HCT116 (cell line): ENCODE data around the gene CADPS. TPM values are rescaled to one million over a fixed set of nuclear protein-coding genes. Genes with fewer than 3 reads are reported as not detected.

Experiments
- ATAC-seq: fragments of 200-7000 bp; cut with Tn5 transposase; 2 replicates; pipeline ENCODE4 v1.9.1; 2020; ENCODE audit warnings: mild to moderate bottlenecking, moderate library complexity
- BruUV-seq: library from RNA; stranded (reverse); fragments of 400-500 nt; replicated peaks from 2 replicates; lab custom pipeline; 2021; lab: Mats Ljungman, UMichigan
- CTCF ChIA-PET: fragments of 300-600 bp; sonication (Branson Sonifier 250); formaldehyde crosslinking; loops from one replicate; lab custom pipeline; 2021; ENCODE audit warnings: antibody characterized with exemption; lab: Charles Lee
- POLR2A ChIA-PET: fragments of 300-600, 350-600 bp; sonication (Branson Sonifier 250); formaldehyde crosslinking; loops from one replicate; lab custom pipeline; 2021; ENCODE audit warnings: antibody characterized with exemption; lab: Charles Lee
- RAD21 ChIA-PET, 2 experiments: fragments of 300-600 bp; sonication (Branson Sonifier 250); formaldehyde crosslinking; loops; one replicate each; lab custom pipeline; 2023; ENCODE audit warnings: low total read pairs in 2 of 2; ENCODE audit not compliant: uncharacterized antibody in 2 of 2, unreplicated experiment in 2 of 2, low non-redundant PET in 1 of 2; lab: Charles Lee
- DNase-seq: peaks from one replicate; pipeline ENCODE4 v3.0.0-alpha.2; 2010; ENCODE audit warnings: low read depth, low spot score
- H2AFZ ChIP-seq: fragments of 200-600 bp; shearing (Covaris generic), sonication (generic); 2 replicates; pipeline ENCODE4 v1.6.1; 2017; ENCODE audit warnings: low read depth, mixed run types, mixed read lengths, antibody characterized with exemption, low read length; ENCODE audit not compliant: poor library complexity, severe bottlenecking
- H3K27ac ChIP-seq: 2 replicates; pipeline ENCODE4 v1.5.1; 2012; ENCODE audit warnings: low read depth, low read length
- H3K27me3 ChIP-seq: fragments of 200-600 bp; sonication (generic); 2 replicates; pipeline ENCODE4 v1.6.1; 2016; ENCODE audit warnings: mixed run types, low read length, mixed read lengths; ENCODE audit not compliant: insufficient read depth
- H3K36me3 ChIP-seq, 2 experiments: fragments of 200-500 bp in 1 of 2; fragments of 200-600 bp in 1 of 2; sonication (Bioruptor generic) in 1 of 2; sonication (generic) in 1 of 2; 2 replicates each; pipeline versions ENCODE4 v1.5.1 to v1.6.1; 2014 to 2016; ENCODE audit warnings: low read length in 2 of 2, inconsistent platforms in 1 of 2, mixed read lengths in 1 of 2, mixed run types in 1 of 2; ENCODE audit not compliant: insufficient read depth in 2 of 2, control insufficient read depth in 1 of 2
- H3K4me1 ChIP-seq, 2 experiments: fragments of 200-600 bp in 1 of 2; sonication (generic) in 1 of 2; 2 replicates each; pipeline versions ENCODE4 v1.5.1 to v1.6.1; 2012 to 2017; ENCODE audit warnings: low read length in 2 of 2, inconsistent platforms in 1 of 2, mild to moderate bottlenecking in 1 of 2, mixed read lengths in 1 of 2, mixed run types in 1 of 2, moderate library complexity in 1 of 2; ENCODE audit not compliant: insufficient read depth in 2 of 2, control insufficient read depth in 1 of 2
- H3K4me2 ChIP-seq: fragments of 200-600 bp; sonication (generic); 2 replicates; pipeline ENCODE4 v1.6.1; 2017; ENCODE audit warnings: mixed run types, low read length, mixed read lengths
- H3K4me3 ChIP-seq, 2 experiments: fragments of 200-600 bp in 1 of 2; sonication (generic) in 1 of 2; replicated peaks in 1 of 2; 2 replicates each; pipeline ENCODE4 v1.5.1; 2011 to 2016; ENCODE audit warnings: low read length in 2 of 2, control low read depth in 1 of 2, low read depth in 1 of 2, mild to moderate bottlenecking in 1 of 2, mixed read lengths in 1 of 2, mixed run types in 1 of 2
- H3K79me2 ChIP-seq: fragments of 200-600 bp; sonication (generic); 2 replicates; pipeline ENCODE4 v1.6.1; 2017; ENCODE audit warnings: mild to moderate bottlenecking, mixed run types, low read length, moderate library complexity, mixed read lengths; ENCODE audit not compliant: insufficient read depth
- H3K9ac ChIP-seq: fragments of 200-600 bp; sonication (generic); 2 replicates; pipeline ENCODE4 v1.6.1; 2016; ENCODE audit warnings: low read length, mixed read lengths
- H3K9me2 ChIP-seq: fragments of 200-600 bp; sonication (generic), shearing (Covaris generic); 2 replicates; pipeline ENCODE4 v1.6.1; 2017; ENCODE audit warnings: mixed run types, mild to moderate bottlenecking, moderate library complexity; ENCODE audit not compliant: insufficient read depth
- H3K9me3 ChIP-seq, 2 experiments: fragments of 200-500 bp in 1 of 2; fragments of 200-600 bp in 1 of 2; sonication (Bioruptor generic) in 1 of 2; sonication (generic) in 1 of 2; 2 replicates each; pipeline ENCODE4 v1.6.1; 2014 to 2017; ENCODE audit warnings: low read length in 2 of 2, mixed read lengths in 2 of 2, inconsistent platforms in 1 of 2, low read depth in 1 of 2, mild to moderate bottlenecking in 1 of 2, mixed run types in 1 of 2, moderate library complexity in 1 of 2; ENCODE audit not compliant: control insufficient read depth in 1 of 2, insufficient read depth in 1 of 2
- H4K20me1 ChIP-seq: fragments of 200-600 bp; sonication (generic), shearing (Covaris generic); 2 replicates; pipeline ENCODE4 v1.6.1; 2017; ENCODE audit warnings: mixed run types, mild to moderate bottlenecking, moderate library complexity; ENCODE audit not compliant: insufficient read depth
- CBX3 ChIP-seq: IDR thresholded peaks from 2 replicates; pipeline ENCODE4 v1.6.1; 2012; ENCODE audit warnings: low read depth
- EGR1 ChIP-seq: IDR thresholded peaks from 2 replicates; pipeline ENCODE4 v1.6.1; 2012; ENCODE audit warnings: low read depth
- ELF1 ChIP-seq: IDR thresholded peaks from 2 replicates; pipeline ENCODE4 v1.6.1; 2012; ENCODE audit warnings: low read depth, borderline replicate concordance
- EZH2 ChIP-seq: fragments of 200-600 bp; sonication (generic); IDR thresholded peaks from 2 replicates; pipeline ENCODE4 v1.6.1; 2017; ENCODE audit warnings: antibody characterized with exemption, mixed run types
- EZH2phosphoT487 ChIP-seq: fragments of 200-600 bp; IDR thresholded peaks from 2 replicates; pipeline ENCODE4 v1.6.1; 2018; ENCODE audit warnings: antibody characterized with exemption, borderline replicate concordance
- FOSL1 ChIP-seq: IDR thresholded peaks from 2 replicates; pipeline ENCODE4 v1.6.1; 2012; ENCODE audit warnings: low read depth
- JUND ChIP-seq: IDR thresholded peaks from 2 replicates; pipeline ENCODE4 v1.6.1; 2012
- POLR2A ChIP-seq: IDR thresholded peaks from 2 replicates; pipeline ENCODE4 v1.7.0; 2011; ENCODE audit warnings: borderline replicate concordance; ENCODE audit not compliant: insufficient read depth, insufficient read length; ENCODE audit errors: extremely low read depth
- RAD21 ChIP-seq: IDR thresholded peaks from 2 replicates; pipeline ENCODE4 v1.6.1; 2012; ENCODE audit warnings: low read depth, mild to moderate bottlenecking
- SIN3A ChIP-seq: IDR thresholded peaks from 2 replicates; pipeline ENCODE4 v1.6.1; 2012; ENCODE audit warnings: low read depth
- SP1 ChIP-seq: IDR thresholded peaks from 2 replicates; pipeline ENCODE4 v1.6.1; 2012; ENCODE audit warnings: low read depth
- SRF ChIP-seq: IDR thresholded peaks from 2 replicates; pipeline ENCODE4 v1.6.1; 2012; ENCODE audit warnings: low read depth
- ZFX ChIP-seq: fragments of 450-650 bp; IDR thresholded peaks from 2 replicates; pipeline ENCODE4 v1.6.1; 2017
- intact Hi-C: fragments of 100-400 bp; cut with micrococcal nuclease; formaldehyde crosslinking; loops from 2 replicates; pipeline ENCODE4 v1.10.0; 2022
- total RNA-seq: library from RNA; stranded (reverse); gene quantifications from one replicate; pipeline ENCODE4 v1.2.1, GENCODE V29; 2021; ENCODE audit not compliant: unreplicated experiment
- TF ChIP-seq, protein P1 (sequence below): IDR thresholded peaks from 2 replicates; pipeline ENCODE4 v1.6.1; 2012; ENCODE audit warnings: low read depth
- TF ChIP-seq, protein P2 (sequence below): IDR thresholded peaks from 2 replicates; pipeline ENCODE4 v1.6.1; 2012
- TF ChIP-seq, protein P3 (sequence below): IDR thresholded peaks from 2 replicates; pipeline ENCODE4 v1.6.1; 2011; ENCODE audit warnings: mild to moderate bottlenecking, low read length, moderate library complexity; ENCODE audit not compliant: insufficient replicate concordance; ENCODE audit errors: extremely low read depth
- TF ChIP-seq, protein P4 (sequence below): IDR thresholded peaks from 2 replicates; pipeline ENCODE4 v1.6.1; 2012
- TF ChIP-seq, protein P5 (sequence below), 3 experiments: fragments of 200-600 bp in 1 of 3; sonication (generic) in 1 of 3; IDR thresholded peaks in 2 of 3; conservative IDR thresholded peaks in 1 of 3; 2 replicates each; pipeline ENCODE4 v1.5.1; 2012 to 2017; ENCODE audit warnings: low read depth in 2 of 3, low read length in 2 of 3, antibody characterized with exemption in 1 of 3, borderline replicate concordance in 1 of 3, control low read depth in 1 of 3, mild to moderate bottlenecking in 1 of 3, mixed read lengths in 1 of 3, mixed run types in 1 of 3, moderate library complexity in 1 of 3; ENCODE audit not compliant: insufficient read depth in 1 of 3

Gene CADPS
- total RNA-seq, 1 experiment from 2014 or later: not detected

DNA sequence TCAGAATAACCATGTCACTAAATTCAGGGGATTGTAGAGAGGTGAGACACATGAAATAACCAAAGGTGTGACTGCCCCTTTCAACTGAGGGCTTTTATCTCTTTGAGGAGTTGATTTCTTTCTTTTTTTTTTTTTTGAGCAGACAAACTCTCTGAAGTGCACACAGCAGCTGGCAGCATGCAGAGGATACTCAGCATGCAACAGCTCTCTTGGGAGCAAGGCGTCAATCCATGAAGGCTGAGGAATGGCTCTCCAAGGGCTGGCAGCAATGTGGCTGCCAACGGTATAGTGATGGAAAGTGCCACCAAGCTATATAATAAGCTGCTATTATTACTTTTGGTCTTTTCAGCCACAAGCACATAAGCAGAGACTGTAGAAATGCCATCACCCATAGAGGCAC, 275.2 kb downstream of the CADPS start:
- TF ChIP-seq, protein P1, sequence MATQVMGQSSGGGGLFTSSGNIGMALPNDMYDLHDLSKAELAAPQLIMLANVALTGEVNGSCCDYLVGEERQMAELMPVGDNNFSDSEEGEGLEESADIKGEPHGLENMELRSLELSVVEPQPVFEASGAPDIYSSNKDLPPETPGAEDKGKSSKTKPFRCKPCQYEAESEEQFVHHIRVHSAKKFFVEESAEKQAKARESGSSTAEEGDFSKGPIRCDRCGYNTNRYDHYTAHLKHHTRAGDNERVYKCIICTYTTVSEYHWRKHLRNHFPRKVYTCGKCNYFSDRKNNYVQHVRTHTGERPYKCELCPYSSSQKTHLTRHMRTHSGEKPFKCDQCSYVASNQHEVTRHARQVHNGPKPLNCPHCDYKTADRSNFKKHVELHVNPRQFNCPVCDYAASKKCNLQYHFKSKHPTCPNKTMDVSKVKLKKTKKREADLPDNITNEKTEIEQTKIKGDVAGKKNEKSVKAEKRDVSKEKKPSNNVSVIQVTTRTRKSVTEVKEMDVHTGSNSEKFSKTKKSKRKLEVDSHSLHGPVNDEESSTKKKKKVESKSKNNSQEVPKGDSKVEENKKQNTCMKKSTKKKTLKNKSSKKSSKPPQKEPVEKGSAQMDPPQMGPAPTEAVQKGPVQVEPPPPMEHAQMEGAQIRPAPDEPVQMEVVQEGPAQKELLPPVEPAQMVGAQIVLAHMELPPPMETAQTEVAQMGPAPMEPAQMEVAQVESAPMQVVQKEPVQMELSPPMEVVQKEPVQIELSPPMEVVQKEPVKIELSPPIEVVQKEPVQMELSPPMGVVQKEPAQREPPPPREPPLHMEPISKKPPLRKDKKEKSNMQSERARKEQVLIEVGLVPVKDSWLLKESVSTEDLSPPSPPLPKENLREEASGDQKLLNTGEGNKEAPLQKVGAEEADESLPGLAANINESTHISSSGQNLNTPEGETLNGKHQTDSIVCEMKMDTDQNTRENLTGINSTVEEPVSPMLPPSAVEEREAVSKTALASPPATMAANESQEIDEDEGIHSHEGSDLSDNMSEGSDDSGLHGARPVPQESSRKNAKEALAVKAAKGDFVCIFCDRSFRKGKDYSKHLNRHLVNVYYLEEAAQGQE: no peak
- TF ChIP-seq CBX3 (no peak), JUND (no peak), SRF (no peak), EZH2phosphoT487 (no peak), SP1 (no peak), EGR1 (no peak), SIN3A (no peak), EZH2 (no peak), ELF1 (no peak), POLR2A (no peak), ZFX (no peak), FOSL1 (no peak), RAD21 (no peak)
- TF ChIP-seq, protein P2, sequence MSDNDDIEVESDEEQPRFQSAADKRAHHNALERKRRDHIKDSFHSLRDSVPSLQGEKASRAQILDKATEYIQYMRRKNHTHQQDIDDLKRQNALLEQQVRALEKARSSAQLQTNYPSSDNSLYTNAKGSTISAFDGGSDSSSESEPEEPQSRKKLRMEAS: no peak
- TF ChIP-seq, protein P3, sequence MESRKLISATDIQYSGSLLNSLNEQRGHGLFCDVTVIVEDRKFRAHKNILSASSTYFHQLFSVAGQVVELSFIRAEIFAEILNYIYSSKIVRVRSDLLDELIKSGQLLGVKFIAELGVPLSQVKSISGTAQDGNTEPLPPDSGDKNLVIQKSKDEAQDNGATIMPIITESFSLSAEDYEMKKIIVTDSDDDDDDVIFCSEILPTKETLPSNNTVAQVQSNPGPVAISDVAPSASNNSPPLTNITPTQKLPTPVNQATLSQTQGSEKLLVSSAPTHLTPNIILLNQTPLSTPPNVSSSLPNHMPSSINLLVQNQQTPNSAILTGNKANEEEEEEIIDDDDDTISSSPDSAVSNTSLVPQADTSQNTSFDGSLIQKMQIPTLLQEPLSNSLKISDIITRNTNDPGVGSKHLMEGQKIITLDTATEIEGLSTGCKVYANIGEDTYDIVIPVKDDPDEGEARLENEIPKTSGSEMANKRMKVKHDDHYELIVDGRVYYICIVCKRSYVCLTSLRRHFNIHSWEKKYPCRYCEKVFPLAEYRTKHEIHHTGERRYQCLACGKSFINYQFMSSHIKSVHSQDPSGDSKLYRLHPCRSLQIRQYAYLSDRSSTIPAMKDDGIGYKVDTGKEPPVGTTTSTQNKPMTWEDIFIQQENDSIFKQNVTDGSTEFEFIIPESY: no peak
- TF ChIP-seq, protein P4, sequence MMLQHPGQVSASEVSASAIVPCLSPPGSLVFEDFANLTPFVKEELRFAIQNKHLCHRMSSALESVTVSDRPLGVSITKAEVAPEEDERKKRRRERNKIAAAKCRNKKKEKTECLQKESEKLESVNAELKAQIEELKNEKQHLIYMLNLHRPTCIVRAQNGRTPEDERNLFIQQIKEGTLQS: no peak
- TF ChIP-seq, protein P5, sequence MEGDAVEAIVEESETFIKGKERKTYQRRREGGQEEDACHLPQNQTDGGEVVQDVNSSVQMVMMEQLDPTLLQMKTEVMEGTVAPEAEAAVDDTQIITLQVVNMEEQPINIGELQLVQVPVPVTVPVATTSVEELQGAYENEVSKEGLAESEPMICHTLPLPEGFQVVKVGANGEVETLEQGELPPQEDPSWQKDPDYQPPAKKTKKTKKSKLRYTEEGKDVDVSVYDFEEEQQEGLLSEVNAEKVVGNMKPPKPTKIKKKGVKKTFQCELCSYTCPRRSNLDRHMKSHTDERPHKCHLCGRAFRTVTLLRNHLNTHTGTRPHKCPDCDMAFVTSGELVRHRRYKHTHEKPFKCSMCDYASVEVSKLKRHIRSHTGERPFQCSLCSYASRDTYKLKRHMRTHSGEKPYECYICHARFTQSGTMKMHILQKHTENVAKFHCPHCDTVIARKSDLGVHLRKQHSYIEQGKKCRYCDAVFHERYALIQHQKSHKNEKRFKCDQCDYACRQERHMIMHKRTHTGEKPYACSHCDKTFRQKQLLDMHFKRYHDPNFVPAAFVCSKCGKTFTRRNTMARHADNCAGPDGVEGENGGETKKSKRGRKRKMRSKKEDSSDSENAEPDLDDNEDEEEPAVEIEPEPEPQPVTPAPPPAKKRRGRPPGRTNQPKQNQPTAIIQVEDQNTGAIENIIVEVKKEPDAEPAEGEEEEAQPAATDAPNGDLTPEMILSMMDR (IDR thresholded peaks at IDR 0.05 in 2 of 3, conservative IDR thresholded peaks at IDR 0.05 in 1 of 3; ENCODE audit: borderline replicate concordance in 1 of 3, insufficient read depth in 1 of 3, low read depth in 2 of 3, low read length in 2 of 3): no peak
- peaks cover 3 to 29% of the 10 kb centered on the region in 2 experiments for H3K4me1 ChIP-seq
- H3K9ac ChIP-seq: no peak overlapping the region
- H3K4me3 ChIP-seq: no peak overlapping the region
- no TSS peak for BruUV-seq
- intact Hi-C loops: no loop called here
- no peaks in the 10 kb centered on the region for H4K20me1 ChIP-seq
- no peaks in the 10 kb centered on the region for H3K9me3 ChIP-seq
- no peaks in the 10 kb centered on the region for H3K9me2 ChIP-seq
- ATAC-seq (no peak), DNase-seq (no peak)
- no peak overlapping the region for H3K27ac ChIP-seq
- H3K36me3 ChIP-seq: no peaks in the 10 kb centered on the region
- H3K79me2 ChIP-seq: no peaks in the 10 kb centered on the region
- RAD21 ChIA-PET: no interaction called here
- 0 out of 2 replicates have a peak, but pooled peaks cover 6% of the 10 kb centered on the region for H3K27me3 ChIP-seq
- no peak overlapping the region for H2AFZ ChIP-seq
- POLR2A ChIA-PET: no interaction called here
- H3K4me2 ChIP-seq: no peak overlapping the region
- CTCF ChIA-PET: no interaction called here
